HUES48 (cell line): Measurements from ENCODE around the gene PARP9.
A peak's percentile ranks its signal among the peaks of the same experiment; 100 is the strongest.

Source experiments
- H3K27ac ChIP-seq: one replicate; pipeline ENCODE4 v1.7.0; 2013; ENCODE audit warnings: low read depth, low read length, inconsistent platforms
- H3K27me3 ChIP-seq: 2 replicates; pipeline ENCODE4 v1.6.1; 2013; ENCODE audit warnings: mild to moderate bottlenecking, low read length; ENCODE audit not compliant: control insufficient read depth, insufficient read depth
- H3K36me3 ChIP-seq: 2 replicates; pipeline ENCODE4 v1.6.1; 2013; ENCODE audit warnings: low read length; ENCODE audit not compliant: control insufficient read depth, insufficient read depth
- H3K4me1 ChIP-seq: 2 replicates; pipeline ENCODE4 v1.6.1; 2013; ENCODE audit warnings: mild to moderate bottlenecking, low read length; ENCODE audit not compliant: control insufficient read depth, insufficient read depth
- H3K4me3 ChIP-seq: 2 replicates; pipeline ENCODE4 v1.5.1; 2013; ENCODE audit warnings: mild to moderate bottlenecking, low read depth, low read length
- H3K9ac ChIP-seq: 2 replicates; pipeline ENCODE4 v1.6.1; 2013; ENCODE audit warnings: mild to moderate bottlenecking, low read depth, low read length, moderate library complexity
- H3K9me3 ChIP-seq: 2 replicates; pipeline ENCODE4 v1.6.1; 2013; ENCODE audit warnings: low read length; ENCODE audit not compliant: control insufficient read depth, insufficient read depth

PARP9 gene

GRCh38 chr3:122523317-122523716 lies 40.8 kb downstream of the PARP9 start:
- Histone ChIP-seq H3K36me3 (no peaks in the 10 kb centered on the region), H3K27me3 (no peaks in the 10 kb centered on the region), H3K27ac (no peak overlapping the region), H3K9me3 (no peaks in the 10 kb centered on the region), H3K9ac (no peak overlapping the region), H3K4me1 (no peaks in the 10 kb centered on the region), H3K4me3 (no peak overlapping the region)

DNA sequence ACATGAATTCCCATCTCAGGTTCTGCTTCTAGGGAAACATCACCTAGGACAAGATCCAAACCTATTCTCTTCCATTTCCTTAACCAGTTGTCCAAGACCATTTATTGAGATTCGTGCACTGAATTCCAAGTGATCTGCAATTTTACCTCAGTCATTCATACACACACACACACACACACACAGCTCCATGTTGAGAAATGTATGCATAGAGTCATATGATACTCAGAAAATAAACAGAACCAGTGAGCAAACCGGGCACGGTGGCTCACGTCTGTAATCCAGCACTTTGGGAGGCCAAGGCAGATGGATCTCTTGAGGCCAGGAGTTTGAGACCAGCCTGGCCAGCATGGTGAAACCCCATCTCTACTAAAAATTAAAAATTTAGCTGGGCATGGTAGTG lies 43.2 kb downstream of the PARP9 start:
- Histone ChIP-seq H3K9ac (no peak overlapping the region), H3K9me3 (no peaks in the 10 kb centered on the region), H3K36me3 (no peaks in the 10 kb centered on the region), H3K27ac (no peak overlapping the region), H3K27me3 (no peaks in the 10 kb centered on the region), H3K4me3 (no peak overlapping the region), H3K4me1 (no peaks in the 10 kb centered on the region)

GRCh38 chr3:122519693-122520092 lies 44.4 kb downstream of the PARP9 start:
- Histone ChIP-seq H3K4me1 (no peaks in the 10 kb centered on the region), H3K9me3 (no peaks in the 10 kb centered on the region), H3K36me3 (no peaks in the 10 kb centered on the region), H3K9ac (no peak overlapping the region), H3K27me3 (no peaks in the 10 kb centered on the region), H3K27ac (no peak overlapping the region), H3K4me3 (no peak overlapping the region)

GRCh38 chr3:122516846-122517360 lies 47.2 kb downstream of the PARP9 start:
- Histone ChIP-seq H3K27ac (no peak overlapping the region), H3K9ac (no peak overlapping the region), H3K4me1 (peaks cover 15% of the 10 kb centered on the region), H3K36me3 (no peaks in the 10 kb centered on the region), H3K27me3 (no peaks in the 10 kb centered on the region), H3K9me3 (no peaks in the 10 kb centered on the region), H3K4me3 (no peak overlapping the region)

DNA sequence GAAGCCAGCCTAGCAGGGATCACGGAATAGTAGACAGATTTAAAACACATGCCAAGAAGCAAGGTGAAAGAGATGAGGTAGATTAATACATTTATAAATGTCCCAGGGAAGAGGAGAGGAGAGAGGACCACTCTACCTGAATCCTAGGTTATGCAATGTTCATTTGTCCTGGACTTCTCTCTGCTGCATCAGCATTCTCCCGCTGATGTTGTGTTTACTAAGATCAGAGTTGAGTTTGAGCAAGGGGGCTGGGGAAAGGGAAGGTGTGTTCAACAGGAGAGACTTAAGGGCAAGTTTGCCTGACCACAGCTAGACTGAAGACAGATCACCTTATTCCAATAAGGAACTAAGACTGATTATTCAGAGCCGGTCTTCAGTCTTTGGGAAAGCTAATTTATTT lies 48.2 kb downstream of the PARP9 start:
- H3K9me3 ChIP-seq = no peaks in the 10 kb centered on the region
- no peaks in the 10 kb centered on the region for H3K27me3 ChIP-seq
- H3K36me3 ChIP-seq = no peaks in the 10 kb centered on the region
- H3K27ac ChIP-seq = no peak overlapping the region
- H3K4me3 ChIP-seq = no peak overlapping the region
- no peak overlapping the region for H3K9ac ChIP-seq
- H3K4me1 ChIP-seq = peaks cover 25% of the 10 kb centered on the region

GRCh38 chr3:122515020-122515468 lies 49.1 kb downstream of the PARP9 start:
- no peaks in the 10 kb centered on the region for H3K36me3 ChIP-seq
- no peaks in the 10 kb centered on the region for H3K27me3 ChIP-seq
- peaks cover 33% of the 10 kb centered on the region for H3K4me1 ChIP-seq
- no peak overlapping the region for H3K9ac ChIP-seq
- H3K9me3 ChIP-seq = no peaks in the 10 kb centered on the region
- H3K27ac ChIP-seq = no peak overlapping the region
- peak overlapping the region; percentile 86 for H3K4me3 ChIP-seq

- peaks cover 39% of the 10 kb centered on the region for H3K4me1 ChIP-seq
Observed at GRCh38 chr3:122514123-122515019, 49.7 kb downstream of the PARP9 start, which contains the start of gene KPNA1. KPNA1 (minus strand) TSS chr3:122514939; CDS start chr3:122496565, 18,374 bp downstream.

GRCh38 chr3:122513386-122514122 lies 50.5 kb downstream of the PARP9 start:
- H3K27ac ChIP-seq = peak overlapping the region; percentile 99
- H3K4me1 ChIP-seq = peaks cover 40% of the 10 kb centered on the region

More at GRCh38 chr3:122514123-122515019, 49.7 kb downstream of the PARP9 start, which contains the start of gene KPNA1:
- no peaks in the 10 kb centered on the region for H3K9me3 ChIP-seq
- peak within 1 kb of the TSS; percentile 86 for H3K4me3 ChIP-seq
- H3K27me3 ChIP-seq = no peaks in the 10 kb centered on the region
- peak within 1 kb of the TSS; percentile 92 for H3K9ac ChIP-seq
- H3K27ac ChIP-seq = peak within 1 kb of the TSS; percentile 99
- no peaks in the 10 kb centered on the region for H3K36me3 ChIP-seq

DNA sequence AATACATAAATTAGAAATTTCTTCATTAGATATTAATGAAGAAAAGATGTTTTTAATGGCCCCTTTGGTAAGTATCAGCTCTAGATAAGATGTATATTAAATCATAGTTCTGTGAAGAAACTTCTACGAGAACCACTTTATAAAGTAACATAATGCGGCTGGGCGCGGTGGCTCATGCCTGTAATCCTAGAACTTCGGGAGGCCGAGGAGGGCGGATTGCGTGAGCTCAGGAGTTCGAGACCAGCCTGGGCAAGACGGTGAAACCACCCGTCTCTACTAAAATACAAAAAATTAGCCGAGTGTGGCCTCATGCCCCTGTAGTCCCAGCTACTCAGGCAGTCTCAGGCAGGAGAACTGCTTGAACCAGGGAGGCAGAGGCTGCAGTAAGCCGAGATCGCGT lies 51.8 kb downstream of the PARP9 start:
- Histone ChIP-seq H3K4me1 (peaks cover 47% of the 10 kb centered on the region), H3K4me3 (peak overlapping the region; percentile 86), H3K9me3 (no peaks in the 10 kb centered on the region), H3K27me3 (no peaks in the 10 kb centered on the region), H3K36me3 (no peaks in the 10 kb centered on the region), H3K9ac (no peak overlapping the region), H3K27ac (no peak overlapping the region)

More at GRCh38 chr3:122513386-122514122, 50.5 kb downstream of the PARP9 start:
- peak overlapping the region; percentile 86 for H3K4me3 ChIP-seq
- H3K27me3 ChIP-seq = no peaks in the 10 kb centered on the region
- H3K36me3 ChIP-seq = no peaks in the 10 kb centered on the region
- H3K9ac ChIP-seq = peak overlapping the region; percentile 64
- no peaks in the 10 kb centered on the region for H3K9me3 ChIP-seq

- H3K9me3 ChIP-seq = no peaks in the 10 kb centered on the region
- H3K36me3 ChIP-seq = no peaks in the 10 kb centered on the region
- H3K9ac ChIP-seq = no peak overlapping the region
- peaks cover 49% of the 10 kb centered on the region for H3K4me1 ChIP-seq
- H3K27me3 ChIP-seq = no peaks in the 10 kb centered on the region
- no peak overlapping the region for H3K27ac ChIP-seq
- no peak overlapping the region for H3K4me3 ChIP-seq
Observed at GRCh38 chr3:122510878-122511535, 53.1 kb downstream of the PARP9 start.
